Epithelial cell of umbilical artery (primary cell): ENCODE data around the gene GMPPA. TPM values are rescaled to one million over a fixed set of nuclear protein-coding genes. Genes with fewer than 3 reads are reported as not detected.

Experiments
- total RNA-seq: library from RNA; depleted of rRNA; stranded (reverse); fragments of >200 nt; gene quantifications from 2 replicates; pipeline ENCODE4 v1.2.3, GENCODE V29; 2014

GMPPA gene
- total RNA-seq, result 39.3 and 46.4 TPM in 2 replicates

GRCh38 chr2:219498280-219499057 lies at the start of gene GMPPA:
Gene GMPPA (plus strand): TSS chr2:219498891. CDS start chr2:219499976, 1,085 bp downstream.

GRCh38 chr2:219514196-219514761 lies 15.6 kb downstream of the GMPPA start, which contains the start of gene ASIC4:
Gene ASIC4 (plus strand): TSS chr2:219514482. CDS start chr2:219514725, 243 bp downstream.

GRCh38 chr2:219543596-219544358 lies 45.1 kb downstream of the GMPPA start, which contains the start of the genes CHPF and TMEM198:
Gene CHPF (minus strand): TSS chr2:219543809. CDS start chr2:219543538, 271 bp downstream.
Gene TMEM198 (plus strand): TSS chr2:219544028. CDS start chr2:219544728, 700 bp downstream.

Other genes with a start within 250 kb of the GMPPA start
- gene TUBA4B, start 245.6 kb upstream of the GMPPA start, total RNA-seq, result not detected in 2 replicates
- gene TUBA4A, start 245.0 kb upstream of the GMPPA start, total RNA-seq, result 5.3 and 8.8 TPM in 2 replicates
- 13.2 and 13.3 TPM in 2 replicates for gene DNAJB2, start 219.5 kb upstream of the GMPPA start, total RNA-seq
- gene PTPRN, start 189.5 kb upstream of the GMPPA start, total RNA-seq, result under 0.01 and 1.5 TPM in 2 replicates
- not detected in 2 replicates for gene RESP18, start 166.1 kb upstream of the GMPPA start, total RNA-seq
- gene DNPEP, start 111.0 kb upstream of the GMPPA start, total RNA-seq, result 47.4 and 60.8 TPM in 2 replicates
- gene DES, start 80.5 kb upstream of the GMPPA start, total RNA-seq, result under 0.01 and 1.2 TPM in 2 replicates
- gene SPEG, start 64.0 kb upstream of the GMPPA start, total RNA-seq, result 0.30 and 0.32 TPM in 2 replicates
- not detected in 2 replicates for gene ASIC4, start 15.6 kb downstream of the GMPPA start, total RNA-seq
- 0.97 and 5.5 TPM in 2 replicates for gene CHPF, start 44.9 kb downstream of the GMPPA start, total RNA-seq
- gene TMEM198, start 45.1 kb downstream of the GMPPA start, total RNA-seq, result not detected in 2 replicates
- 13.0 and 13.2 TPM in 2 replicates for gene OBSL1, start 72.6 kb downstream of the GMPPA start, total RNA-seq
- gene INHA, start 73.4 kb downstream of the GMPPA start, total RNA-seq, result not detected in 2 replicates
- gene STK11IP, start 99.0 kb downstream of the GMPPA start, total RNA-seq, result 5.8 and 7.3 TPM in 2 replicates
- under 0.01 TPM in 1 of 2 replicates, not detected in the other for gene SLC4A3, start 128.7 kb downstream of the GMPPA start, total RNA-seq